ENCODE measurements around the gene SART3. TPM values are rescaled to one million over a fixed set of nuclear protein-coding genes. Genes with fewer than 3 reads are reported as not detected.

SART3 gene
- total and polyA plus RNA-seq, 2 of the 4 experiments (the other 2 are of a cell fraction) = 22.6 to 37.8 TPM

DNA sequence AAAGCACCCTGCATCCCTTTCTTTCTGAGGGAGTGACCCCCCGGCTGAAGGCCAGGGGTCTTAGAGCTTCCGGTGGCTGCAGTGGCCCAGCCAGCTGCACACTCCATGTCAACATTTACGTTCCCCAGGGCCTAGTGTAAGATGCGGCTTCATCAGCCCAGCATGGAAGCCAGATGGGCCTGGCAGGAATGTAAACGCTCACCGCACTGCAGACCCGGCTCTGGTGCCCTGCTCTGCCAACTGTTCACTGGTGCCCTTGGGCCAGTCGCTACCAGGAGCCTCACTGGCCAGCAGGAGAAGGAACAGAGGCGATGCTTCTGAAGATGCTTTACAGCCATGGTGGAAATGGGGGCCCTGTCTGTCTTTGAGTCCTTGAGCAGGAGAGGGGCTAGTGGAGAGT is 45.5 kb upstream of the SART3 start:
- no peak overlapping the region for H3K4me2 ChIP-seq (ENCODE audit: low read depth, low read length)
- peak overlapping the region; percentile 15; the same call in 1 of the 2 replicates for H3K4ac ChIP-seq (ENCODE audit: low read depth, low read length)
- H3K9me3 ChIP-seq (ENCODE audit: control insufficient read depth, insufficient read depth, low read length) = no peaks in the 10 kb centered on the region
- no peak overlapping the region; the same call in 1 of the 2 replicates for H4K5ac ChIP-seq (ENCODE audit: low read depth, low read length)
- H3K4me3 ChIP-seq (ENCODE audit: insufficient read depth, low read depth, low read length) = no peak overlapping the region
- dilution Hi-C loops (cut with HindIII; ENCODE audit: low sequenced_read_pairs, unreplicated experiment) = no loop called here
- BruUV-seq (replicated peaks) = no TSS peak
- H3K14ac ChIP-seq (replicated peaks; ENCODE audit: low read depth, low read length) = no peak overlapping the region
- H4K20me1 ChIP-seq (ENCODE audit: insufficient read depth, low read length) = no peaks in the 10 kb centered on the region
- TF ChIP-seq RCOR1 (IDR thresholded peaks at IDR 0.05; ENCODE audit: insufficient replicate concordance, low read length) = no peak
- no peak for TF ChIP-seq FOS (IDR thresholded peaks at IDR 0.05; ENCODE audit: low read depth, low read length)
- no peak for TF ChIP-seq RFX5 (IDR thresholded peaks at IDR 0.05; ENCODE audit: low read depth, low read length)
- WGBS, 2 experiments (ENCODE audit: extremely low coverage in 2 of 2, insufficient read length in 1 of 2) = 60% methylated on average over 3 of the region's 9 CpGs; no CpG with 5 or more reads in 1 of the 2 experiments
- intact Hi-C loops (cut with micrococcal nuclease) = no loop called here
- no peak overlapping the region for H4K8ac ChIP-seq (ENCODE audit: low read depth in 2 of 2, low read length in 2 of 2)
- DNase-seq (no peak), ATAC-seq (ENCODE audit: low read depth) (no peak)
- H2AK9ac ChIP-seq (replicated peaks; ENCODE audit: low read depth, low read length, poor library complexity) = no peak overlapping the region
- in situ Hi-C loops (cut with MboI; ENCODE audit: low sequenced_read_pairs) = no loop called here
- no peaks in the 10 kb centered on the region for H3K9me1 ChIP-seq (ENCODE audit: insufficient read depth, low read length)
- no peak overlapping the region; the same call in 2 of the 3 replicates for H2BK15ac ChIP-seq (ENCODE audit: low read depth, low read length)
- peaks cover 14% of the 10 kb centered on the region for H3K4me1 ChIP-seq (ENCODE audit: control insufficient read depth, insufficient read depth, low read length)
- H3K36me3 ChIP-seq (ENCODE audit: control insufficient read depth, insufficient read depth, low read length) = no peaks in the 10 kb centered on the region
- H2BK20ac ChIP-seq (ENCODE audit: low read depth, low read length) = no peak overlapping the region
- H2BK120ac ChIP-seq (ENCODE audit: low read depth, low read length) = peak overlapping the region; percentile 14; the same call in 1 of the 2 replicates
- no peaks in the 10 kb centered on the region for H3K27me3 ChIP-seq (ENCODE audit: control insufficient read depth, insufficient read depth, low read length)
- no peak overlapping the region for H3K23ac ChIP-seq (ENCODE audit: low read depth, low read length)
- POLR2A ChIA-PET (ENCODE audit: unreplicated experiment) = no interaction called here
- peak overlapping the region; percentile 50 for H2AFZ ChIP-seq (replicated peaks; ENCODE audit: low read length, poor library complexity)
- H3K27ac ChIP-seq (ENCODE audit: insufficient read depth, low read length) = no peak overlapping the region
- H3K56ac ChIP-seq (ENCODE audit: extremely low read depth, insufficient read depth, low read length) = no peak overlapping the region
- H3K79me1 ChIP-seq (ENCODE audit: low read depth in 1 of 2, low read length in 2 of 2) = no peaks in the 10 kb centered on the region
- H2AK5ac ChIP-seq (ENCODE audit: low read depth, low read length) = 0 out of 2 replicates have a peak overlapping the region, but pooled peaks have one; percentile 31
- no peak overlapping the region for H3K18ac ChIP-seq (ENCODE audit: low read depth, low read length)
- CTCF ChIA-PET = no interaction called here
- H4K91ac ChIP-seq (ENCODE audit: insufficient read depth, low read depth, low read length) = no peak overlapping the region
- H2BK5ac ChIP-seq (ENCODE audit: low read depth, low read length, poor library complexity, severe bottlenecking) = no peak overlapping the region
- H3K9ac ChIP-seq (ENCODE audit: low read depth, low read length) = no peak overlapping the region

All from IMR-90 (cell line).